ENCODE results near the gene SOX18. TPM values are rescaled to one million over a fixed set of nuclear protein-coding genes. Genes with fewer than 3 reads are reported as not detected.
A peak's percentile ranks its signal among the peaks of the same experiment; 100 is the strongest.

The SOX18 gene
- total and polyA plus RNA-seq, 2 of the 13 experiments (the other 11 are each of a cell fraction or from before 2014, with no cell fraction given) = 1.6 to 1.9 TPM

- TF ChIP-seq ZNF513 (CRISPR knock-in tag; conservative IDR thresholded peaks at IDR 0.05) = no peak
- peak; percentile 33 for TF ChIP-seq ZIK1 (CRISPR knock-in tag; IDR thresholded peaks at IDR 0.05; ENCODE audit: borderline replicate concordance, low read depth)
- no peak for TF ChIP-seq KDM5A (IDR thresholded peaks at IDR 0.05; ENCODE audit: borderline replicate concordance, low read length)
- no peak for TF ChIP-seq FIP1L1 (IDR thresholded peaks at IDR 0.05; ENCODE audit: borderline replicate concordance, insufficient read depth, low read depth, low read length)
- TF ChIP-seq MBD4 (IDR thresholded peaks at IDR 0.05; ENCODE audit: borderline replicate concordance, low read length) = no peak; the same call in 1 of the 2 replicates
- peak; percentile 81 for TF ChIP-seq ZBTB7B (CRISPR knock-in tag; IDR thresholded peaks at IDR 0.05)
- TF ChIP-seq ZNF616 (CRISPR knock-in tag; IDR thresholded peaks at IDR 0.05; ENCODE audit: low read depth) = no peak
- no peak; the same call in 1 of the 2 replicates for TF ChIP-seq SP2 (CRISPR knock-in tag; IDR thresholded peaks at IDR 0.05)
- no peak for TF ChIP-seq STAG1 (CRISPR knock-in tag; IDR thresholded peaks at IDR 0.05)
- TF ChIP-seq MAZ (IDR thresholded peaks at IDR 0.05; ENCODE audit: borderline replicate concordance, low read depth, low read length) = no peak
- TF ChIP-seq MAZ (CRISPR knock-in tag; IDR thresholded peaks at IDR 0.05; ENCODE audit: low read depth) = no peak; the same call in 1 of the 2 replicates
- TF ChIP-seq ASH2L (IDR thresholded peaks at IDR 0.05; ENCODE audit: insufficient read length, low read depth, low read length) = no peak
- TF ChIP-seq ZNF577 (CRISPR knock-in tag; IDR thresholded peaks at IDR 0.05; ENCODE audit: borderline replicate concordance, low read depth) = no peak
- TF ChIP-seq ZNF367 (CRISPR knock-in tag; IDR thresholded peaks at IDR 0.05; ENCODE audit: borderline replicate concordance) = 0 out of 2 replicates have a peak, but pooled peaks have one; percentile 19
- 0 out of 2 replicates have a peak, but pooled peaks have one; percentile 17 for TF ChIP-seq ARHGAP35 (CRISPR knock-in tag; IDR thresholded peaks at IDR 0.05; ENCODE audit: borderline replicate concordance)
- TF ChIP-seq ZNF670 (CRISPR knock-in tag; IDR thresholded peaks at IDR 0.05; ENCODE audit: borderline replicate concordance) = no peak
- peak; percentile 79; the same call in 1 of the 2 replicates for TF ChIP-seq ZBTB42 (CRISPR knock-in tag; IDR thresholded peaks at IDR 0.05)
- TF ChIP-seq THAP8 (CRISPR knock-in tag; IDR thresholded peaks at IDR 0.05; ENCODE audit: borderline replicate concordance) = no peak
- TF ChIP-seq ZNF766 (CRISPR knock-in tag; IDR thresholded peaks at IDR 0.05; ENCODE audit: borderline replicate concordance) = no peak
- TF ChIP-seq PRPF4 (IDR thresholded peaks at IDR 0.05; ENCODE audit: low read depth, low read length, poor library complexity, severe bottlenecking) = no peak
- no peak for TF ChIP-seq ZNF724P (CRISPR knock-in tag; IDR thresholded peaks at IDR 0.05; ENCODE audit: borderline replicate concordance)
- TF ChIP-seq STAT6 (CRISPR knock-in tag; IDR thresholded peaks at IDR 0.05; ENCODE audit: borderline replicate concordance) = no peak
Measured at GRCh38 chr20:64040231-64041039, 9.0 kb downstream of the SOX18 start (continued).

All from HepG2 (cell line).